GM23338 (cell line): Measurements from ENCODE around the gene STMN3. TPM values are rescaled to one million over a fixed set of nuclear protein-coding genes. Genes with fewer than 3 reads are reported as not detected.

ENCODE experiments used
- ATAC-seq: fragments of 200-7000 bp; cut with Tn5 transposase; 3 replicates; pipeline ENCODE4 v1.9.1; 2020
- DNase-seq: peaks from one replicate; pipeline ENCODE4 v3.0.0-alpha.2; 2015; ENCODE audit warnings: low spot score
- H2AFZ ChIP-seq: fragments of 200-600 bp; sonication (generic); 2 replicates; pipeline ENCODE4 v1.8.0; 2016; ENCODE audit warnings: antibody characterized with exemption, mild to moderate bottlenecking, moderate library complexity
- H3F3A ChIP-seq: fragments of 200-600 bp; sonication (generic); replicated peaks from 2 replicates; pipeline ENCODE4 v1.8.0; 2017; ENCODE audit warnings: antibody characterized with exemption, mixed run types, low read depth
- H3K27ac ChIP-seq: fragments of 200-600 bp; sonication (generic); 2 replicates; pipeline ENCODE4 v1.6.1; 2016; ENCODE audit warnings: low read depth
- H3K27me3 ChIP-seq: fragments of 200-600 bp; sonication (generic); 2 replicates; pipeline ENCODE4 v1.8.0; 2016; ENCODE audit warnings: mild to moderate bottlenecking, mixed run types, moderate library complexity; ENCODE audit not compliant: insufficient read depth
- H3K36me3 ChIP-seq: fragments of 200-600 bp; sonication (generic); 2 replicates; pipeline ENCODE4 v1.8.0; 2016; ENCODE audit warnings: mild to moderate bottlenecking; ENCODE audit not compliant: insufficient read depth
- H3K4me1 ChIP-seq: fragments of 200-600 bp; sonication (generic); 2 replicates; pipeline ENCODE4 v1.8.0; 2016; ENCODE audit warnings: mild to moderate bottlenecking, moderate library complexity; ENCODE audit not compliant: insufficient read depth
- H3K4me2 ChIP-seq: fragments of 200-600 bp; sonication (generic); 2 replicates; pipeline ENCODE4 v1.7.1; 2017; ENCODE audit warnings: mixed run types
- H3K4me3 ChIP-seq: fragments of 200-600 bp; sonication (generic); 2 replicates; pipeline ENCODE4 v1.6.1; 2016; ENCODE audit warnings: mixed run types
- H3K79me2 ChIP-seq: fragments of 200-600 bp; sonication (generic); replicated peaks from 2 replicates; pipeline ENCODE4 v1.8.0; 2017; ENCODE audit warnings: mild to moderate bottlenecking; ENCODE audit not compliant: insufficient read depth
- H3K9me2 ChIP-seq: fragments of 200-600 bp; sonication (generic); 2 replicates; pipeline ENCODE4 v1.8.0; 2017; ENCODE audit not compliant: insufficient read depth
- H4K20me1 ChIP-seq: fragments of 200-600 bp; sonication (generic); replicated peaks from 2 replicates; pipeline ENCODE4 v1.8.0; 2017; ENCODE audit warnings: mild to moderate bottlenecking; ENCODE audit not compliant: insufficient read depth
- H3K27ac Mint-ChIP-seq: 2 replicates; pipeline ENCODE4 v1.8.0; 2020; ENCODE audit warnings: inconsistent platforms, mild to moderate bottlenecking, moderate library complexity, mixed read lengths
- H3K27me3 Mint-ChIP-seq: 3 replicates; pipeline ENCODE4 v1.8.0; 2022; ENCODE audit warnings: low read depth, mild to moderate bottlenecking, moderate library complexity, mixed read lengths, inconsistent platforms; ENCODE audit not compliant: insufficient read depth, poor library complexity
- H3K36me3 Mint-ChIP-seq: 3 replicates; pipeline ENCODE4 v1.8.0; 2021; ENCODE audit warnings: low read depth, mild to moderate bottlenecking, inconsistent platforms, moderate library complexity, mixed read lengths
- H3K4me1 Mint-ChIP-seq: 3 replicates; pipeline ENCODE4 v1.8.0; 2020; ENCODE audit warnings: mild to moderate bottlenecking, inconsistent platforms, mixed read lengths
- H3K4me3 Mint-ChIP-seq: 3 replicates; pipeline ENCODE4 v1.8.0; 2021; ENCODE audit warnings: moderate library complexity, mild to moderate bottlenecking, inconsistent platforms, mixed read lengths
- H3K9me3 Mint-ChIP-seq: 3 replicates; pipeline ENCODE4 v1.8.0; 2020; ENCODE audit warnings: moderate library complexity, mild to moderate bottlenecking, inconsistent platforms, mixed read lengths
- CREB1 ChIP-seq: fragments of 250-450 bp; sonication (Bioruptor Pico); IDR thresholded peaks from 2 replicates; pipeline ENCODE4 v1.5.0; 2020; ENCODE audit warnings: low read depth, mild to moderate bottlenecking, moderate library complexity
- CTCF ChIP-seq, 2 experiments: fragments of 200-600 bp in 1 of 2; sonication (generic) in 1 of 2; conservative IDR thresholded peaks; 2 replicates each; pipeline versions ENCODE4 v1.5.1 to v1.6.1; 2016 to 2017; ENCODE audit warnings: antibody characterized with exemption in 2 of 2, low read depth in 2 of 2, mild to moderate bottlenecking in 2 of 2, moderate library complexity in 1 of 2
- EZH2 ChIP-seq: fragments of 200-600 bp; sonication (generic); IDR thresholded peaks from one replicate; pipeline ENCODE4 v1.8.0; 2017; ENCODE audit warnings: antibody characterized with exemption, mild to moderate bottlenecking, low read depth; ENCODE audit not compliant: unreplicated experiment
- EZH2phosphoT487 ChIP-seq: fragments of 200-600 bp; sonication (generic); IDR thresholded peaks from one replicate; pipeline ENCODE4 v1.8.1; 2018; ENCODE audit warnings: antibody characterized with exemption; ENCODE audit not compliant: unreplicated experiment
- JUNB ChIP-seq: IDR thresholded peaks from one replicate; pipeline ENCODE4 v1.6.1; 2016; ENCODE audit warnings: antibody characterized with exemption; ENCODE audit not compliant: unreplicated experiment
- NANOG ChIP-seq: IDR thresholded peaks from 2 replicates; pipeline ENCODE4 v1.6.1; 2016; ENCODE audit warnings: antibody characterized with exemption, borderline replicate concordance
- POLR2AphosphoS5 ChIP-seq: IDR thresholded peaks from 2 replicates; pipeline ENCODE4 v1.6.1; 2016; ENCODE audit warnings: antibody characterized with exemption, low read depth
- REST ChIP-seq: IDR thresholded peaks from one replicate; pipeline ENCODE4 v1.6.1; 2018; ENCODE audit warnings: antibody characterized with exemption; ENCODE audit not compliant: unreplicated experiment
- STAT1 ChIP-seq: IDR thresholded peaks from one replicate; pipeline ENCODE4 v1.6.1; 2016; ENCODE audit warnings: antibody characterized with exemption; ENCODE audit not compliant: unreplicated experiment
- ZNF114 ChIP-seq: fragments of 250-450 bp; sonication (Bioruptor Pico); IDR thresholded peaks from 2 replicates; pipeline ENCODE4 v1.5.0; 2020; ENCODE audit warnings: mild to moderate bottlenecking, moderate library complexity
- ZNF331 ChIP-seq: fragments of 250-450 bp; sonication (Bioruptor Pico); IDR thresholded peaks from 2 replicates; pipeline ENCODE4 v1.5.0; 2020; ENCODE audit warnings: low read depth, mild to moderate bottlenecking, moderate library complexity
- ZNF462 ChIP-seq: fragments of 250-450 bp; sonication (Bioruptor Pico); IDR thresholded peaks from 2 replicates; pipeline ENCODE4 v1.5.0; 2020; ENCODE audit warnings: mild to moderate bottlenecking, moderate library complexity
- polyA plus RNA-seq: library from polyadenylated mRNA; unstranded; fragments of >200 nt; fragmentation: Nextera tagmentation; extraction: Ambion mirVana; gene quantifications from 2 replicates; pipeline ENCODE4 v1.2.1, GENCODE V29; 2016
- total RNA-seq: library from RNA; depleted of rRNA; stranded (reverse); fragments of >200 nt; shearing (Covaris generic); gene quantifications from 2 replicates; pipeline ENCODE4 v1.2.3, GENCODE V29; 2014
- TF ChIP-seq, protein P1 (sequence below): IDR thresholded peaks from 2 replicates; pipeline ENCODE4 v1.6.1; 2016; ENCODE audit warnings: antibody characterized with exemption

STMN3 gene
- total and polyA plus RNA-seq, 2 experiments from 2014 or later, result 28.6 to 61.3 TPM

- H3K36me3 ChIP-seq, result no peaks in the 10 kb centered on the region
- TF ChIP-seq REST (no peak), JUNB (no peak), ZNF114 (CRISPR knock-in tag) (no peak), ZNF331 (no peak), EZH2phosphoT487 (no peak), CREB1 (CRISPR knock-in tag) (no peak), STAT1 (no peak), ZNF462 (CRISPR knock-in tag) (no peak), CTCF (conservative IDR thresholded peaks at IDR 0.05; ENCODE audit: low read depth in 2 of 2) (no peak), EZH2 (no peak), NANOG (no peak), POLR2AphosphoS5 (no peak)
- TF ChIP-seq, protein P1, sequence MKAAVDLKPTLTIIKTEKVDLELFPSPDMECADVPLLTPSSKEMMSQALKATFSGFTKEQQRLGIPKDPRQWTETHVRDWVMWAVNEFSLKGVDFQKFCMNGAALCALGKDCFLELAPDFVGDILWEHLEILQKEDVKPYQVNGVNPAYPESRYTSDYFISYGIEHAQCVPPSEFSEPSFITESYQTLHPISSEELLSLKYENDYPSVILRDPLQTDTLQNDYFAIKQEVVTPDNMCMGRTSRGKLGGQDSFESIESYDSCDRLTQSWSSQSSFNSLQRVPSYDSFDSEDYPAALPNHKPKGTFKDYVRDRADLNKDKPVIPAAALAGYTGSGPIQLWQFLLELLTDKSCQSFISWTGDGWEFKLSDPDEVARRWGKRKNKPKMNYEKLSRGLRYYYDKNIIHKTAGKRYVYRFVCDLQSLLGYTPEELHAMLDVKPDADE, result no peak
- no peaks in the 10 kb centered on the region for H3K4me1 ChIP-seq
- H3K27me3 Mint-ChIP-seq, result peaks cover 3% of the 10 kb centered on the region
- H3K9me2 ChIP-seq, result no peaks in the 10 kb centered on the region
- no peak overlapping the region; the same call in 1 of the 2 replicates for H3K27ac Mint-ChIP-seq
- no peak overlapping the region for H3K27ac ChIP-seq
- no peak overlapping the region for H3K4me3 ChIP-seq
- 0 out of 2 replicates have a peak, but pooled peaks cover 2% of the 10 kb centered on the region for H3F3A ChIP-seq
- ATAC-seq (no peak), DNase-seq (no peak)
- H3K79me2 ChIP-seq, result no peaks in the 10 kb centered on the region
- H3K27me3 ChIP-seq, result no peaks in the 10 kb centered on the region
- no peaks in the 10 kb centered on the region for H3K4me1 Mint-ChIP-seq
- no peaks in the 10 kb centered on the region for H3K9me3 Mint-ChIP-seq
- H2AFZ ChIP-seq, result no peak overlapping the region
- peaks cover 18% of the 10 kb centered on the region for H3K36me3 Mint-ChIP-seq
- H4K20me1 ChIP-seq, result no peaks in the 10 kb centered on the region
- H3K4me3 Mint-ChIP-seq, result no peak overlapping the region
- H3K4me2 ChIP-seq, result no peak overlapping the region
These were observed 62.7 kb downstream of the STMN3 start for GRCh38 chr20:63590218-63591146.
